Parathyroid adenoma (tissue), 2 donors: Measurements from ENCODE around the gene SPIN1.

ENCODE experiments used
- H2AFZ ChIP-seq: fragments of 300-600 bp; sonication (generic); one replicate; pipeline ENCODE4 v1.7.0; 2017; ENCODE audit warnings: antibody characterized with exemption, mild to moderate bottlenecking
- H3K27ac ChIP-seq: fragments of 300-600 bp; sonication (generic); one replicate; pipeline ENCODE4 v1.7.0; 2017
- H3K27me3 ChIP-seq: fragments of 300-600 bp; sonication (generic); one replicate; pipeline ENCODE4 v1.7.0; 2017; ENCODE audit warnings: low read length; ENCODE audit not compliant: control insufficient read depth, insufficient read depth
- H3K36me3 ChIP-seq: fragments of 300-600 bp; sonication (generic); one replicate; pipeline ENCODE4 v1.7.0; 2017; ENCODE audit warnings: low read length; ENCODE audit not compliant: control insufficient read depth, insufficient read depth
- H3K4me1 ChIP-seq: fragments of 300-600 bp; sonication (generic); one replicate; pipeline ENCODE4 v1.7.0; 2017; ENCODE audit warnings: control low read depth
- H3K4me2 ChIP-seq: fragments of 300-600 bp; sonication (generic); one replicate; pipeline ENCODE4 v1.7.0; 2017; ENCODE audit warnings: low read length
- H3K4me3 ChIP-seq: fragments of 300-600 bp; sonication (generic); one replicate; pipeline ENCODE4 v1.7.0; 2017; ENCODE audit warnings: low read depth, low read length
- H3K79me2 ChIP-seq: fragments of 300-600 bp; sonication (generic); one replicate; pipeline ENCODE4 v1.7.0; 2017; ENCODE audit warnings: control low read depth
- H3K9ac ChIP-seq: fragments of 300-600 bp; sonication (generic); one replicate; pipeline ENCODE4 v1.7.0; 2017; ENCODE audit warnings: mild to moderate bottlenecking
- H3K9me3 ChIP-seq: fragments of 300-600 bp; sonication (generic); one replicate; pipeline ENCODE4 v1.7.0; 2017; ENCODE audit warnings: low read length; ENCODE audit not compliant: control insufficient read depth
- TF ChIP-seq, protein P1 (sequence below): fragments of 300-600 bp; sonication (generic); IDR thresholded peaks from one replicate; pipeline ENCODE4 v1.7.0; 2017; ENCODE audit warnings: antibody characterized with exemption, mild to moderate bottlenecking
- donor health status: primary hyperparathyroidism.

SPIN1 gene

DNA sequence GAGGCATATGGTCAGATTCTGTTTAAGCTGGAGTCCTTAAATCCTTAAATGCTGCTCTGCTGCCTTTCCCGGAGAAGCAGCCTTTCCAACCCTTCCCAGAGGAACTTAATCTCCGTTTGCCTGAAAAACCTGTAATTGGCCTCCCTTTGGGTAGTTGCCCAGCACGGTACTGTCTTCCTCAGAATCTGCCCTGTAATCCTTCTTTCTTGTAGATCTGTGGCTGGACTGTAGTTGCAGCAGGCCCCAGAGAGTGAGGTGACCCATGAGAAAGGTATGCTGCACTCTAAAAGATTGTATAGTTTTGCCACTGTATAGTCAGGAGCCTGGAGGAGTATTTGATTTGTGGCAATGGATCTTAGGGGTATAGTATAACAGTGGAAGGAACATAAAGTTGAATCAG, 11.7 kb downstream of the SPIN1 start:
- Histone ChIP-seq H3K4me3 (no peak overlapping the region), H3K36me3 (no peaks in the 10 kb centered on the region), H3K9me3 (no peaks in the 10 kb centered on the region), H2AFZ (no peak overlapping the region), H3K79me2 (peaks cover 48% of the 10 kb centered on the region), H3K27me3 (no peaks in the 10 kb centered on the region), H3K4me2 (no peak overlapping the region), H3K9ac (no peak overlapping the region), H3K27ac (no peak overlapping the region), H3K4me1 (no peaks in the 10 kb centered on the region)
- TF ChIP-seq, protein P1, sequence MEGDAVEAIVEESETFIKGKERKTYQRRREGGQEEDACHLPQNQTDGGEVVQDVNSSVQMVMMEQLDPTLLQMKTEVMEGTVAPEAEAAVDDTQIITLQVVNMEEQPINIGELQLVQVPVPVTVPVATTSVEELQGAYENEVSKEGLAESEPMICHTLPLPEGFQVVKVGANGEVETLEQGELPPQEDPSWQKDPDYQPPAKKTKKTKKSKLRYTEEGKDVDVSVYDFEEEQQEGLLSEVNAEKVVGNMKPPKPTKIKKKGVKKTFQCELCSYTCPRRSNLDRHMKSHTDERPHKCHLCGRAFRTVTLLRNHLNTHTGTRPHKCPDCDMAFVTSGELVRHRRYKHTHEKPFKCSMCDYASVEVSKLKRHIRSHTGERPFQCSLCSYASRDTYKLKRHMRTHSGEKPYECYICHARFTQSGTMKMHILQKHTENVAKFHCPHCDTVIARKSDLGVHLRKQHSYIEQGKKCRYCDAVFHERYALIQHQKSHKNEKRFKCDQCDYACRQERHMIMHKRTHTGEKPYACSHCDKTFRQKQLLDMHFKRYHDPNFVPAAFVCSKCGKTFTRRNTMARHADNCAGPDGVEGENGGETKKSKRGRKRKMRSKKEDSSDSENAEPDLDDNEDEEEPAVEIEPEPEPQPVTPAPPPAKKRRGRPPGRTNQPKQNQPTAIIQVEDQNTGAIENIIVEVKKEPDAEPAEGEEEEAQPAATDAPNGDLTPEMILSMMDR = no peak

DNA sequence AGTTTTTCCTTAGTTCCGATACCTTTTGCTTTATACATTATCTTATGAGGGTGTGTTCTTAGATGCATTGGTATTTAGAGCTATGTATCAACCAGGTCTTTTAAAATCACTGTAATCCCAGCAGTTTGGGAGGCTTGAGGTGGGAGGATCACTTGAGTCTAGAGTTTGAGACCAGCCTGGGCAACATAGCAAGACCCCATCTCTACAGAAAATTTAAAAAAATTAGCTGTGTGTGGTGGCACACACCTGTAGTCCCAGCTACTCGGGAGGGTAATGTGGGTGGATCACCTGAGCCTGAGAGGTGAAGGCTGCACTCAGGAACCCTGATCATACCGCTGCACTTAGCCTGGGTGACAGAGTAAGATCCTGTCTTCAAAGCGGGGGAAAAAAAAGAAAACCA, 15.1 kb downstream of the SPIN1 start:
- H3K27ac ChIP-seq = no peak overlapping the region
- H3K9ac ChIP-seq = no peak overlapping the region
- no peak overlapping the region for H3K4me3 ChIP-seq
- peaks cover 44% of the 10 kb centered on the region for H3K79me2 ChIP-seq
- no peak overlapping the region for H3K4me2 ChIP-seq
- no peaks in the 10 kb centered on the region for H3K4me1 ChIP-seq
- H3K27me3 ChIP-seq = no peaks in the 10 kb centered on the region
- TF ChIP-seq, protein P1 = no peak
- no peaks in the 10 kb centered on the region for H3K36me3 ChIP-seq
- no peak overlapping the region for H2AFZ ChIP-seq
- no peaks in the 10 kb centered on the region for H3K9me3 ChIP-seq

DNA sequence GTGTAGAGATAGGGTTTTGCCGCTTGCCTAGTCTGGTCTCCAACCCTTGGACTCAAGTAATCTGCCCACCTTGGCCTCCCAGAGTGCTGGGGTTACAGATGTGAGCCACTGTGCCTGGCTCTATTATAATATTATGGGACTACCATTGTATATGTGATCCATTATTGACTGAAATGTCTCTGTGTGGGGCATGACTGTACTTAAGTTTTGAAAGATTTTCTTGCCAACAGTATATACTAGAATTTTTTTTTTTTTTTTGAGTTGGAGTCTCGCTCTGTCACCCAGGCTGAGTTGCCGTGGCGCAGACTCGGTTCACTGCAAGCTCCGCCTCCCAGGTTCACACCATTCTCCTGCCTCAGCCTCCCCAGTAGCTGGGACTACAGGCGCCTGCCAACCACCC, 17.8 kb downstream of the SPIN1 start:
- TF ChIP-seq, protein P1 = no peak
- H3K79me2 ChIP-seq = peaks cover 33% of the 10 kb centered on the region
- H3K27ac ChIP-seq = no peak overlapping the region
- H3K9ac ChIP-seq = no peak overlapping the region
- H3K27me3 ChIP-seq = no peaks in the 10 kb centered on the region
- no peaks in the 10 kb centered on the region for H3K9me3 ChIP-seq
- H3K4me2 ChIP-seq = no peak overlapping the region
- no peak overlapping the region for H3K4me3 ChIP-seq
- H2AFZ ChIP-seq = no peak overlapping the region
- no peaks in the 10 kb centered on the region for H3K4me1 ChIP-seq
- no peaks in the 10 kb centered on the region for H3K36me3 ChIP-seq

DNA sequence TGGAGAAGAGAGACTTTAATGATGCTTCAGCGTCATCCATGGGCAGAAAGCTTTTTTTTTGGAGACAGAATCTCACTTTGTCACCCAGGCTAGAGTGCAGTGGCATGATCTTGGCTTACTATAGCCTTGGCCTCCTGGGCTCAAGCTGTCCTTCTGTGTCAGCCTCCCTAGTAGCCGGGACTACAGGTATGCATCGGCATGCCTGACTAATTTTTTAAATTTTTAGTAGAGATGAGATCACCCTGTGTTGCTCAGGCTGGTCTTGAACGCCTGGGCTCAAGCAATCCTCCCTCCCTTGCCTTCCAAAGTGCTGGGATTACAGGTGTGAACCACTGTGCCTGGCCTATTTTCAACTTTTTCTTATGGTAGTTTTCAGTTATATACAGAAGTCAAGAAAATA, 23.2 kb downstream of the SPIN1 start:
- H3K27ac ChIP-seq = no peak overlapping the region
- no peaks in the 10 kb centered on the region for H3K27me3 ChIP-seq
- H3K9me3 ChIP-seq = no peaks in the 10 kb centered on the region
- no peak overlapping the region for H3K9ac ChIP-seq
- no peak overlapping the region for H3K4me2 ChIP-seq
- no peak overlapping the region for H2AFZ ChIP-seq
- no peaks in the 10 kb centered on the region for H3K36me3 ChIP-seq
- no peak overlapping the region for H3K4me3 ChIP-seq
- H3K79me2 ChIP-seq = peaks cover 29% of the 10 kb centered on the region
- TF ChIP-seq, protein P1 = no peak
- H3K4me1 ChIP-seq = no peaks in the 10 kb centered on the region

DNA sequence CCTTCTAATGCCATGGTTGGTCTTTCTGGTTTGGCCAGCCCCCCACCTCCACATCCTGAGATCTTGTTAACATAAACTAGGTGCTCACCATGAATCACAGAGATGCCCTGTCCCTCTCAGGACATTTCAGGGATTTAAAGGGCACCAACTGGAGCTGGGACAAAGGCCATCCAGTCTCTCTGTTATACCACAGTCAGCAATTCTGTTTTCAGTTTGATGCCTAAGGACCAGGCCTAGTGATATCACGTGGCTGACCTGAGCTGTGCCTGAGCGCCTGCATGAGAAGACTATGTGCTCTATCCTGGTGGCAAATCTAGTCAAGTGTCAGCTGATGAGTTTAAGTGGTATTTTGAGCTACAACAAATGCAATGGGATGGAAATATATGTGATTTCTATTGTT, 26.1 kb downstream of the SPIN1 start:
- no peaks in the 10 kb centered on the region for H3K9me3 ChIP-seq
- H3K9ac ChIP-seq = no peak overlapping the region
- TF ChIP-seq, protein P1 = no peak

More for the DNA sequence above, 26.1 kb downstream of the SPIN1 start:
- Histone ChIP-seq H3K79me2 (peaks cover 31% of the 10 kb centered on the region), H3K4me3 (no peak overlapping the region), H3K4me1 (no peaks in the 10 kb centered on the region), H3K36me3 (no peaks in the 10 kb centered on the region), H2AFZ (no peak overlapping the region), H3K27me3 (no peaks in the 10 kb centered on the region), H3K4me2 (no peak overlapping the region), H3K27ac (no peak overlapping the region)
